Effector memory CD4-positive, alpha-beta T cell (primary cell): ENCODE results near the gene ATAD2B.
"Not testable (repeated sequence)": the region's sequence is repeated elsewhere in the genome, so short reads cannot be mapped to it uniquely, and the experiment has no call there.

ENCODE experiments used
- DNase-seq, 3 donors: peaks; one replicate each; pipeline ENCODE4 v3.0.0-alpha.2; 2020
- H3K27ac ChIP-seq: 2 replicates; pipeline ENCODE4 v1.7.0; 2013; ENCODE audit warnings: mild to moderate bottlenecking, low read length, moderate library complexity; ENCODE audit not compliant: insufficient read depth, poor library complexity, severe bottlenecking
- H3K27me3 ChIP-seq: replicated peaks from 2 replicates; pipeline ENCODE4 v1.7.0; 2013; ENCODE audit warnings: mild to moderate bottlenecking, low read length; ENCODE audit not compliant: insufficient read depth, control insufficient read depth, poor library complexity, severe bottlenecking
- H3K36me3 ChIP-seq: 2 replicates; pipeline ENCODE4 v1.7.0; 2013; ENCODE audit warnings: mild to moderate bottlenecking, low read length, moderate library complexity; ENCODE audit not compliant: control insufficient read depth, insufficient read depth
- H3K4me1 ChIP-seq: 2 replicates; pipeline ENCODE4 v1.7.0; 2013; ENCODE audit warnings: low read length, mild to moderate bottlenecking; ENCODE audit not compliant: control insufficient read depth, insufficient read depth, poor library complexity, severe bottlenecking
- H3K4me3 ChIP-seq: 2 replicates; pipeline ENCODE4 v1.7.0; 2013; ENCODE audit warnings: low read length, low read depth, mild to moderate bottlenecking; ENCODE audit not compliant: insufficient read depth, poor library complexity, severe bottlenecking
- H3K9me3 ChIP-seq: 2 replicates; pipeline ENCODE4 v1.7.0; 2013; ENCODE audit warnings: mild to moderate bottlenecking, low read length, moderate library complexity; ENCODE audit not compliant: control insufficient read depth

Gene ATAD2B

GRCh38 chr2:23757686-23758433, 169.1 kb downstream of the ATAD2B start:
- no peaks in the 10 kb centered on the region for H3K9me3 ChIP-seq
- H3K27ac ChIP-seq, result no peak overlapping the region
- no peak for DNase-seq
- H3K4me3 ChIP-seq, result no peak overlapping the region
- no peaks in the 10 kb centered on the region for H3K4me1 ChIP-seq
- H3K36me3 ChIP-seq, result peaks cover 22% of the 10 kb centered on the region
- no peaks in the 10 kb centered on the region for H3K27me3 ChIP-seq

- Histone ChIP-seq H3K4me1 (no peaks in the 10 kb centered on the region), H3K27me3 (no peaks in the 10 kb centered on the region), H3K27ac (no peak overlapping the region), H3K36me3 (peaks cover 26% of the 10 kb centered on the region), H3K4me3 (no peak overlapping the region), H3K9me3 (no peaks in the 10 kb centered on the region)
- DNase-seq, result no peak
Measured at GRCh38 chr2:23756593-23757292, 170.2 kb downstream of the ATAD2B start.

- no peak overlapping the region for H3K27ac ChIP-seq
- H3K36me3 ChIP-seq, result peaks cover 31% of the 10 kb centered on the region
- H3K4me3 ChIP-seq, result no peak overlapping the region
- no peaks in the 10 kb centered on the region for H3K4me1 ChIP-seq
- no peak for DNase-seq
- no peaks in the 10 kb centered on the region for H3K27me3 ChIP-seq
- H3K9me3 ChIP-seq, result no peaks in the 10 kb centered on the region
Measured at GRCh38 chr2:23754970-23755369, 172.0 kb downstream of the ATAD2B start.

GRCh38 chr2:23753291-23754010, 173.5 kb downstream of the ATAD2B start:
- DNase-seq, result no peak
- H3K27ac ChIP-seq, result no peak overlapping the region
- no peaks in the 10 kb centered on the region for H3K27me3 ChIP-seq
- peaks cover 31% of the 10 kb centered on the region for H3K36me3 ChIP-seq
- no peak overlapping the region for H3K4me3 ChIP-seq
- no peaks in the 10 kb centered on the region for H3K9me3 ChIP-seq
- H3K4me1 ChIP-seq, result no peaks in the 10 kb centered on the region

- no peak for DNase-seq
- peaks cover 19% of the 10 kb centered on the region for H3K36me3 ChIP-seq
- no peaks in the 10 kb centered on the region for H3K9me3 ChIP-seq
- H3K4me1 ChIP-seq, result no peaks in the 10 kb centered on the region
- H3K4me3 ChIP-seq, result no peak overlapping the region
- no peaks in the 10 kb centered on the region for H3K27me3 ChIP-seq
- H3K27ac ChIP-seq, result no peak overlapping the region
Measured at GRCh38 chr2:23751747-23752265, 175.1 kb downstream of the ATAD2B start.

GRCh38 chr2:23746141-23746863, 180.6 kb downstream of the ATAD2B start:
- no peaks in the 10 kb centered on the region for H3K27me3 ChIP-seq

GRCh38 chr2:23745726-23746105, 181.2 kb downstream of the ATAD2B start:
- no peak overlapping the region for H3K4me3 ChIP-seq
- DNase-seq, result no peak
- H3K4me1 ChIP-seq, result no peaks in the 10 kb centered on the region
- no peak overlapping the region for H3K27ac ChIP-seq
- H3K9me3 ChIP-seq, result no peaks in the 10 kb centered on the region
- H3K36me3 ChIP-seq, result no peaks in the 10 kb centered on the region
- H3K27me3 ChIP-seq, result no peaks in the 10 kb centered on the region

More at GRCh38 chr2:23746141-23746863, 180.6 kb downstream of the ATAD2B start:
- Histone ChIP-seq H3K27ac (no peak overlapping the region), H3K4me1 (no peaks in the 10 kb centered on the region), H3K36me3 (peaks cover 2% of the 10 kb centered on the region), H3K4me3 (no peak overlapping the region), H3K9me3 (no peaks in the 10 kb centered on the region)
- no peak for DNase-seq

- no peak overlapping the region for H3K27ac ChIP-seq
- no peaks in the 10 kb centered on the region for H3K4me1 ChIP-seq
- H3K9me3 ChIP-seq, result no peaks in the 10 kb centered on the region
- H3K36me3 ChIP-seq, result no peaks in the 10 kb centered on the region
- no peaks in the 10 kb centered on the region for H3K27me3 ChIP-seq
- H3K4me3 ChIP-seq, result no peak overlapping the region
- DNase-seq, result no peak
Measured at GRCh38 chr2:23745068-23745725, 181.7 kb downstream of the ATAD2B start.

- not testable (repeated sequence) for H3K4me1 ChIP-seq, H3K36me3 ChIP-seq, H3K27ac ChIP-seq, H3K9me3 ChIP-seq, H3K4me3 ChIP-seq, H3K27me3 ChIP-seq, DNase-seq
Measured at GRCh38 chr2:23736783-23737182, 190.1 kb downstream of the ATAD2B start.
